ENCODE data around the gene AKT1. TPM values are rescaled to one million over a fixed set of nuclear protein-coding genes. Genes with fewer than 3 reads are reported as not detected.

The AKT1 gene
- polyA plus RNA-seq, 2 of the 4 experiments (the other 2 are of a cell fraction), result 70.2 to 93.8 TPM

GRCh38 chr14:104770851-104771272 lies 24.7 kb downstream of the AKT1 start:
- WGBS (ENCODE audit: missing lambda C conversion rate), result 89% methylated on average over 5 of the region's 5 CpGs
- H3K4me2 ChIP-seq, result no peak overlapping the region
- DNase-seq (ENCODE audit: low read depth in 1 of 2, low spot score in 1 of 2) (peak in 1 of 2 experiments; percentile 52), FAIRE-seq (no peak), ATAC-seq (no peak)
- H3K4me3 ChIP-seq, result no peak overlapping the region
- peaks cover 2% of the 10 kb centered on the region; the same call in 1 of the 3 replicates for H3K9me3 ChIP-seq
- TF ChIP-seq BHLHE40 (IDR thresholded peaks at IDR 0.05; ENCODE audit: low read depth, low read length), result no peak
- TF ChIP-seq RAD21 (conservative IDR thresholded peaks at IDR 0.05 in 1 of 2, IDR thresholded peaks at IDR 0.05 in 1 of 2), result no peak
- 0 out of 3 replicates have a peak, but pooled peaks have one; percentile 11 for TF ChIP-seq CTCF (IDR thresholded peaks at IDR 0.05)
- TF ChIP-seq HOXA7 (CRISPR knock-in tag; IDR thresholded peaks at IDR 0.05), result no peak
- peaks cover 14% of the 10 kb centered on the region for H3K4me1 ChIP-seq
- H3K27ac ChIP-seq, result no peak overlapping the region
- ChIA-PET CTCF (interaction anchor here (0.8 to 9.3 kb wide), 8 partner anchors 8 to 56 kb away, joined by 3 to 88 read pairs (median 6); no protein-coding TSS in a partner anchor), POLR2A (interaction anchor here (0.6 kb wide), 1 partner anchor 102 kb away, joined by 4 read pairs; no protein-coding TSS in a partner anchor)

GRCh38 chr14:104770072-104770579 lies 25.4 kb downstream of the AKT1 start:
- Histone ChIP-seq H3K9me3 (peaks cover 2% of the 10 kb centered on the region; the same call in 1 of the 3 replicates), H3K4me3 (no peak overlapping the region), H3K27ac (no peak overlapping the region), H3K4me1 (peaks cover 14% of the 10 kb centered on the region), H3K4me2 (no peak overlapping the region)
- WGBS (ENCODE audit: missing lambda C conversion rate), result 85% methylated on average over 24 of the region's 24 CpGs
- FAIRE-seq, result no peak
- DNase-seq (ENCODE audit: low read depth in 1 of 2, low spot score in 1 of 2), result no peak
- ATAC-seq, result no peak
- TF ChIP-seq GATA3 (IDR thresholded peaks at IDR 0.05; ENCODE audit: borderline replicate concordance) (no peak), HEYL (CRISPR knock-in tag; IDR thresholded peaks at IDR 0.05) (no peak), POLR2A (IDR thresholded peaks at IDR 0.05; ENCODE audit: low read length) (no peak), EHF (CRISPR knock-in tag; IDR thresholded peaks at IDR 0.05) (no peak), BHLHE40 (IDR thresholded peaks at IDR 0.05; ENCODE audit: low read depth, low read length) (no peak), MAFK (IDR thresholded peaks at IDR 0.05; ENCODE audit: partially characterized antibody) (no peak), TFCP2L1 (CRISPR knock-in tag; IDR thresholded peaks at IDR 0.05) (no peak), SREBF2 (IDR thresholded peaks at IDR 0.05) (no peak), EHMT2 (IDR thresholded peaks at IDR 0.05; ENCODE audit: low read depth) (no peak), ZSCAN20 (CRISPR knock-in tag; IDR thresholded peaks at IDR 0.05) (no peak), PHF8 (IDR thresholded peaks at IDR 0.05; ENCODE audit: borderline replicate concordance, low read depth) (no peak), NR3C1 (IDR thresholded peaks at IDR 0.05) (no peak), RCOR1 (IDR thresholded peaks at IDR 0.05; ENCODE audit: low read depth, low read length) (no peak), ZNF302 (CRISPR knock-in tag; IDR thresholded peaks at IDR 0.05) (no peak), HOXB5 (CRISPR knock-in tag; IDR thresholded peaks at IDR 0.05) (no peak), CBX8 (IDR thresholded peaks at IDR 0.05) (no peak), CHD2 (IDR thresholded peaks at IDR 0.05; ENCODE audit: low read length, partially characterized antibody) (no peak), ZC3H11A (IDR thresholded peaks at IDR 0.05) (no peak), SMC3 (IDR thresholded peaks at IDR 0.05) (no peak)
- POLR2A ChIA-PET, result no interaction called here
- CTCF ChIA-PET, result interaction anchor here (0.8 to 9.3 kb wide), 7 partner anchors 9 to 199 kb away, joined by 3 to 88 read pairs (median 6); no protein-coding TSS in a partner anchor

- Histone ChIP-seq H3K9me3 (peaks cover 2% of the 10 kb centered on the region; the same call in 1 of the 3 replicates), H3K4me2 (no peak overlapping the region), H3K4me3 (no peak overlapping the region), H3K27ac (peak overlapping the region in 1 of 2 experiments; percentile 82; a peak in 2 of 6 replicates), H3K4me1 (peaks cover 14% of the 10 kb centered on the region)
- FAIRE-seq (no peak), ATAC-seq (no peak), DNase-seq (ENCODE audit: low read depth in 1 of 2, low spot score in 1 of 2) (no peak)
- 78% methylated on average over 18 of the region's 18 CpGs for WGBS (ENCODE audit: missing lambda C conversion rate)
- ChIA-PET CTCF (interaction anchor here (0.6 to 9.3 kb wide), 28 partner anchors 9 to 278 kb away, joined by 3 to 88 read pairs (median 6); partner anchors contain the start of genes ADSS1 and SIVA1), POLR2A (interaction anchor here (1.5 kb wide), 1 partner anchor 57 kb away, joined by 3 read pairs; no protein-coding TSS in a partner anchor)
- TF ChIP-seq HDAC2 (IDR thresholded peaks at IDR 0.05) (no peak), ATOH8 (CRISPR knock-in tag; IDR thresholded peaks at IDR 0.05; ENCODE audit: low read depth) (no peak), ZFP36 (IDR thresholded peaks at IDR 0.05; ENCODE audit: borderline replicate concordance, partially characterized antibody) (no peak), FOXS1 (CRISPR knock-in tag; IDR thresholded peaks at IDR 0.05) (no peak)
Observed at GRCh38 chr14:104769324-104770071, 26.1 kb downstream of the AKT1 start.
